Mesenteric fat pad (tissue), 1 donor: ENCODE data around the gene ZCCHC2. TPM values are rescaled to one million over a fixed set of nuclear protein-coding genes. Genes with fewer than 3 reads are reported as not detected.

Experiments
- DNase-seq: peaks from one replicate; pipeline ENCODE4 v3.0.0-alpha.2; 2020; ENCODE audit warnings: low spot score
- total RNA-seq: library from RNA; stranded (reverse); fragmentation: NEBNext Ultra II Directional; extraction: Animal tissue kit (Norgen Biotek cat#: 25700); gene quantifications from one replicate; pipeline ENCODE4 v1.2.1, GENCODE V29; 2021
- donor health status: DM: yes; HTN: yes; CAD: no.

ZCCHC2 gene
- total RNA-seq, 1 donor from 2014 or later = 38.3 TPM

DNA sequence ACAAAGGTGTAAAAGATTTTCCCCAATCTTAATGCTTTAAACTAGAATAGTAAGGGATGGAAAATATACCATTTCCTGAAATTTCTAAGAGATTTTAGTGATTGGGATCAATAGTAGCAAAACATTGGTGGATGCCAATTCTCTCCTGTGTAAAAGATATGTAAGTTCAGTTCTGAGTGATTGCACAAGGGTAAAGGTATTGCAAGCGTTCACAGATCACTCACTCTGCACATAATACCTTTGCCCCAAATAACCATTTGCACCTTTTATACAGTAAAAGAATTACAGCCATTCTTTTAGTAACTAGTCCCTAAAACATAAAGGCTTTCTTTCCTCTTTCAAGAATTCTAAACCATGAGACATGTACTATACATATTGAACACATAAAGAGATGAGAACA is 13.0 kb upstream of the ZCCHC2 start:
- DNase-seq = no peak

DNA sequence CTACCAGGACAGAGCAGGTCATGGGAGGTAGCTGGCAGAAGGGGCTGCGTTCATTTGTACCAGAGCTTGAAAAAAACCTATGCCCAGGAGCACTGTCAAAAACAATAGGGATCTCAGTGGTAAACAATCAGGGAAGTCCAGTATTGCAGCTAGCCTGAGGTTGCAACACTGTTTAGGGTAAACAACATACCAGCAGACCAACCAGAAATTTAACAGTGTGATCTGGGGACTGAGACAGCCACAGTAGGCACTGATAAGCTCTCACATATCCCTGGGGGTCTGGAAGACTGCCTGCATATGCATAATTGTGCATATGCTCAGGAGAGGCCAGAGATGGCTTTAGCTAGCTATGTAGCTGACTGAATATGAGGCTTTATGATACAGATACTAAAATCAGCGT is 12.0 kb upstream of the ZCCHC2 start:
- no peak for DNase-seq

- no peak for DNase-seq
Measured at GRCh38 chr18:62512532-62512931, 10.3 kb upstream of the ZCCHC2 start.

DNA sequence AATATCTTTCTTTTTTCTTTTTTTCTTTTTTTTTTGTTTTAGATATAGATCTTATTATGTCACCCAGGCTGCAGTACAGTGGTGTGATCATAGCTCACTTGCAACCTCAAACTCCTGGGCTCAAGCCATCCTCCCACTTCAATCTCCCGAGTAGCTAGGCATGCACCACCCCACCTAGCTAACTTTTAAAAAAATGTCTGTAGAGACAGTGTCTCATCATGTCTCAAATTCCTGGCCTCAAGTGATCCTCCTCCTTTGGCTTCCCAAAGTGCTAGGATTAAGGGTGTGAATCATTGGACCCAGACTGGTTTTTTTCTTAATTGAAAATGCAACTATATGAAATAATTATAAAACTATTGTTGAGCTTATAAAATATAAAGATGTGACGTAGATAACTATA is 9.8 kb upstream of the ZCCHC2 start:
- DNase-seq = no peak

DNA sequence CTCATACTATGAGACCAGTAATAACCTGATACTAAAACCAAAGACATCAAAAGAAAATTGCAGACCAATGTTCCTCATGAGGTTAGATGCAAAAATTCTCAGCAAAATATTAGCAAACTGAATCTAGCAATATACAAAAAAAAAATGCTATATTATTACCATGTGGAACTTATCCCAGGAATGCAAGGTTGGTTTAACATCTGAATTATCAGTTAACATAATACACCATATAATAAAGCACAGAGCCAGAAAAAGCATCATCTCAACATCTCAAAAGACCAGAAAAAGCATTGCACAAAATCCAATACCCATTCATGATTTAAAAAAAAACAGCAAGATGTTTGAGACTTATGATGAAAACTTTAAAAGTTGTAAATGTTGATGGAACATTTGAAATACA is 8.3 kb upstream of the ZCCHC2 start:
- no peak for DNase-seq

- DNase-seq = no peak
Measured at GRCh38 chr18:62516242-62516641, 6.6 kb upstream of the ZCCHC2 start.

DNA sequence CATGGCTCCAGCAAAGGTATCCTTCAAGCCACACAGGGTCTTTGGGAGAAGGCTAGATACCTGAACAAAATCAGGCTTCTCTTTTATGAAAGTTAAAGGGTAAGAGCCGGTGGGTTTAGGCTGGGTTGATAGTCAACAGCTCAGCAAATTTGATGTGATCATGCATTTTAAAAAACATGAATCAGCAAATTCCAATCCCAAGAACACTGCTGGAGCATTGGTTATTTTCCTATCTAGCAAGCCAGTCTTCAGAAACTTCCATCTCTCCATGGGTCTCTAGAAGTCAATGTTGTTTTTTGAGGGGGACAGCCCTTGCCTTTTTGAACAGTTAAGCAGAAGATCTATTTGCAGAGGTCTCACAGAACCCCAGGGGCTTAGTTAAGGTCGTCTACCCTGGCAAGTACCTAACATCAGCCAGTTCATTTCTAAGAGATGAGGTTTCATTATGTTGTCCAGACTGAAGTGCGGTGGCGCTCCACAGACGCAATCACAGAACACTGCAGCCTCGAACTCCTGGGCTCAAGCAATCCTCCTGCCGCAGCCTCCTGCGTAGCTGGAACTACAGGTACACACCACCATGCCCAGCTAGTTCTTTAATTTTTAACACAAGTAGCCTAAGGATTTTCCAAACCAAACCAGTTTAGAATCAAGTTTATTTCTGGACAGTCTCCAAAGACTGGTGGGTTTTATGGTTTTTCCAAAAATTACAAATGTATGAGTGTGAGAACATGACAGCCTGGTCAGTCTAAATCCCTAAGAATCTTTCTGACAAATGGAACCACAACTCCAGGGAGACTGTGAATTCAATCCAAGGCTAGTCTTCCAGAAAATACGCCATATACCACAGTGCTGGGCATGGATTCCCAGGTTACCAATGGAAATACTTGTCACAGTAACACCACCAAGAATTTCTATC is 4.1 kb upstream of the ZCCHC2 start:
- no peak for DNase-seq

DNA sequence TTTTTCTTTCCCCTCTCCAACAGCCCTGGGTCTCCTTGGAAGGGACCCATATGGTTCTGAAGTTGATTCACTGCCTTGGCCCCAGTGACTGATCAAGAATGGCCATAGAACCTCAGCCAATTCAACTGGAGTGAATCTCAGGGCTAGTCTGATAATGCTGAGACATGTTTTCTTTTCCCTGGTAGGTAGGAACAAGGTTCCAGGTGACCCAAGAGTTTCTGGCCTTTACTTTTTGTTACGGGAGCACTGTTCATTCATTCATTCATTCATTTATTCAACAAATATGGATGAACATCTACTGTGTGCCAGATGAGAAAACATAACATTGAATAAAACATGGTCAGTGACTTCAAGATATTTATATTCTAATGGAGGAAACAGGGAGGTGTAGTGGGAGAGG is 3.1 kb upstream of the ZCCHC2 start:
- DNase-seq = no peak

- no peak for DNase-seq
Measured at GRCh38 chr18:62521082-62521481, 1.7 kb upstream of the ZCCHC2 start.

GRCh38 chr18:62521593-62521992 is 1.2 kb upstream of the ZCCHC2 start:
- DNase-seq = no peak

- no peak for DNase-seq
Measured at GRCh38 chr18:62522178-62522503, 684 bp upstream of the ZCCHC2 start.

DNA sequence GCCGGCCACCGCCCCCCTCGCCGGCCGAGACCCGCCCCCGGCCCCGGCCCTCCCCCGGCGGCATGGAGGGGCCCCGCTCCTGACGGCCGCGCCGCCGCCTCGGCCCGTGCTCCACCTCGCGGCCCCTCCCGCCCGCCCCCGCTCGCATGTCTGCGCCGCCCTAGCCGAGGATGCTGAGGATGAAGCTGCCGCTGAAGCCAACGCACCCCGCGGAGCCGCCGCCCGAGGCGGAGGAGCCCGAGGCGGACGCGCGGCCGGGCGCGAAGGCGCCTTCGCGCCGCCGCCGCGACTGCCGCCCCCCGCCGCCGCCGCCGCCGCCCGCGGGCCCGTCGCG is 397 bp downstream of the ZCCHC2 start:
- DNase-seq = no peak

- no peak for DNase-seq
Measured at GRCh38 chr18:62523631-62524439, 1.0 kb downstream of the ZCCHC2 start.

- peak; percentile 92 for DNase-seq
Measured at GRCh38 chr18:62524440-62525200, 1.8 kb downstream of the ZCCHC2 start.

GRCh38 chr18:62525608-62526007 is 2.8 kb downstream of the ZCCHC2 start:
- DNase-seq = no peak

- peak; percentile 95 for DNase-seq
Measured at GRCh38 chr18:62526098-62527025, 3.5 kb downstream of the ZCCHC2 start.

GRCh38 chr18:62529597-62529996 is 6.8 kb downstream of the ZCCHC2 start:
- no peak for DNase-seq

DNA sequence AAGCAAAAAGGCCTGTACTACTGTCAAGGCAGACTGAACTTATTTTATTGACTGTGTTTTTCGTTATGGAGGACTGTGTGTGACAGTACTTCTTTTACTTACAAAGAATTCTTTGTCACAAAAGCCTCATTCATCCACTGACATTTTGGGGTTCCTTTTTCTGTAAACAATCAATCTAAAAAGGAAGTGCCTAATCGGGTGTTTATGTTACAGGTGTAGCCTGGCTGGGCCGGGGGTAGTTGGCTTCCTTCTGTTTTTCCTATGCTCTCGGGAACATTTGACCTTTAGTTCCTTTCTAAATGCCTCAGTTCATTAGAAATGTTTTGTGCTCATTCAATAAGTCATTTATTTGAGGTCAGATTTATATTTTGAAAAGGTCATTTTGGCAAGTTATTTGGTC is 8.3 kb downstream of the ZCCHC2 start:
- no peak for DNase-seq

GRCh38 chr18:62531931-62532330 is 9.1 kb downstream of the ZCCHC2 start:
- no peak for DNase-seq

DNA sequence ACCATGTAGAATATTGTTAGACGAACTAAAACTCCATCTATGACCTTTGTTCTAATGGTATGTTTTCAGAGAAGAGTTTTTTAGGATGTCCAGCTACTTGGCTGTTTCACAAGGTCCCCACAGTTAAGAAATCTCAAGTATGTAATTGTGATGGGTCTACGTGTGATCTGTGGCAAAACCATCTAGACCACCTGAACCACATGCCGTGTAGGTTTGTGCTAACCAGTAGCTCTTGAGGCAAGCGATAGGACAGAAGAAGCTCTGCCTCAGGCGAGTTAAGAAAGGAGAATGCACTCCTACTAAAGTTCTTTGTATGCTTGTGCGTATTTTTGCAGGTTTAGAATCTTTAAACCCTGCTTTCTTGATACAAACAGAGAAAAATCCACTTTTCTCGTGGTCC is 13.2 kb downstream of the ZCCHC2 start:
- DNase-seq = no peak
